SIG-M5 treated with dmso at 0.1 percent for 504 hours (cell line): ENCODE data around the gene OLA1.

ENCODE experiments used
- DNase-seq: peaks from one replicate; lab custom pipeline; 2025; ENCODE audit not compliant: unreplicated experiment; lab: John Stamatoyannopoulos, UW

OLA1 gene

DNA sequence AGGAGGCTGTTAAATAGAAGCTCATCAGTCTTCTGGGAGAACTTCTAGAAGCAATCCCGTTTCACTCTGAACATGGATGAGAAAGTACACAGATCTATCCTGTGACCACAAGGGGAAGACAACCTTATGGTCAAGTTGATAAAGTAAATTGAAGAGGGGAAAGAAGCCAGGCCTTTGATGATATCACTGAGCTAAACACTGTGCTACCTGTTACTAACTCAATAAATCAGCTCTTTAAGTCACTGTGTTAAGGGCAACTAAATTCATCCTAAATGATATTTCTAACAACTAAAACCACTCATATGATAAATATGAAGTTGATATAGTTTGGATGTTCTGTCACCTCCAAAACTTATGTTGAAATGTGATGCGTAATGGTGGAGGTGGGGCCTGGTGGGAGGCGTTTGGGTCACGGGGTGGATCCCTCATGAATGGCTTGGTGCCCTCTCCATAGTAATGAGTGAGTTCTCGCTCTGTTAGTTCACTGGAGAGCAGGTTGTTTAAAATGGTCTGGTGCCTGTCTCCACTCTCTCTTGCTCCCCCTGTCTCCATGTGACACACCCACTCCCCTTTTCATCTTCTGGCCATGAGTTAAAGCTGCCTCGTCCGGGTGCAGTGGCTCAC lies 23.6 kb downstream of the OLA1 start:
- DNase-seq = no peak

DNA sequence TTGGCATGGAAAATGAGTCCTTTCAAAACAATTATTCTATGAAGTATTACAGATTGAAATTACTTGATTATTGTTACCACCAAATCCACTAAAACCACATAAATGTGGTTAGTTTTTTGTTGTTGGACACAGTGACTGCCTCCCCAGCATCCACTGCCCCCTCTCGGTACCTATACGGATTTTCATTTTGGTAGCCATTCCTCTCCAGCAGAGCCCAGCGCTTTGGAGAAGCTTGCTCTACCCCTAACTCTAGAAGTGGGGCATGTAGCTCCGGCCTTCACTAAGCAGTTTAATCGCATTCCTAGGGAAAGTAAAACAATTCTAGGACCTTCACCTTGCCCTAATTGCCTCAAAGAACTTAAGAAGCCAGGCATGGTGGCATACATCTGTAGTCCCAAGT lies 24.2 kb downstream of the OLA1 start:
- DNase-seq = no peak

DNA sequence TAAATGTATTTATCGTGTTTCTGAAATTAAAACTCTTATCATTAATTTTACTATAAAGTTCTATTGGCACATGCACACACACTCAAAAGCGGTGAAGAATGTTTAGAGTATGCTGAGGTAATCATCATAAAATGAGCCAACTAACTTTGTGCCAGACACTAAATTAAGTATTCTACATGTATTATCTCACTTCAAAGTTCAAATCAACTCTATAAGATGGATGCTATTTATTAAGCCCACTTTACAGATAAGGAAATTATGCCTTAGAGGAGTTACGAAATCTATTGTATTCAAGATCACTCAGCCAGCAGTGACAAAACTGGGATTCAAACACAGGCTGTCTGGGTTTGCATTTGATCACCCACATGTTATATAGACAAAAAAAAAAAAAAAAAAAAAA lies 24.9 kb downstream of the OLA1 start:
- no peak for DNase-seq

DNA sequence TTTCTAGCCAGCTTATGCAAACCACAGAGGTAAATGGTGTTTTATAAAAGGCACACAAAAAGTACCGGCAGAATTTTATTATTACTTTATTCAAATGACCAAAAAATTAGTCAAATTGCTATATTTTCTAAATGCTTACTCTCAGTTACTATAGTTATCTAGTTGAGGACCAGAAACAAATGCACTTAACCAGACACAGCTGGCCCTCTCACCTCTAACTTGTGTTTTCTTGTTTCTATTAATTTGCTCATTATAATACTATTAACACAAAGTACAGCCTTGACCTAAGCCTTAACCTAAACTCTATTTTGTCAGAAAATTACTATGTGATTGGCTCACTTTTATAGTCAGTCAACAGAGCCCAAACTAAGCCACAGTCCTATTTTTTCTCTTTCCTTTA lies 26.2 kb downstream of the OLA1 start:
- DNase-seq = no peak

DNA sequence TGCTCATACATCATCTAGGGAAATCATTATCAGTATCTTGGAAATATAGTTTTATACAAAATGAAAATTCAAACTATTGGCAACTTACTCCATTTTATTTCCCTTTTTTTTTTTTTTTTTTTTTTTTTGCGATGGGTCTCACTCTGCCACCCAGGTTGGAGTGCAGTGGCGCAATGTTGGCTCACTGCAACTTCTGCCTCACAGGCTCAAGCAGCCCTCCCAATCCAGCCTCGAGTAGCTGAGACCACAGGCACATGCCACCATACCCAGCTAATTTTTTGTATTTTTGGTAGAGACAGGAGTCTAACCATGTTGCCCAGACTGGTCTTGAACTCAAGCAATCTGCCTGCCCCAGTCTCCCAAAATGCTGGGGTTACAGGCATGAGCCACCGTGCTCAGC lies 29.0 kb downstream of the OLA1 start:
- DNase-seq = no peak

DNA sequence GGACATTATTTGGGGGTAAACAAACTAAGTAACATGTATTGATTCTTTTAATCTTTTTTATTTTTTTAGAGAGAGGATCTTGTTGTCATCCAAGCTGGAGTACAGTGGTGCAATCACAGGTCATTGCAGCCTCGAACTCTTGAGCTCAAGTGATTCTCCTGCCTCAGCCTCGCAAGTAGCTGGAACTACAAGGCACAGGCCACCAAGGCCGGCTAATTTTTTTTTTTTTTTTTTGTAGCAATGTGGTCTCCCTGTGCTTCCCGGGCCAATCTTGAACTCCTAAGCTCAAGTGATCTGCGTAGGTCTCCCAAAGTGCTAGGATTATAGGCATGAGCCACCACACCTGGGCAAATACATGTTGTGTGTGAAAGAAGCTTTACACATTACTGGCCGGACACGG lies 29.6 kb downstream of the OLA1 start:
- no peak for DNase-seq

DNA sequence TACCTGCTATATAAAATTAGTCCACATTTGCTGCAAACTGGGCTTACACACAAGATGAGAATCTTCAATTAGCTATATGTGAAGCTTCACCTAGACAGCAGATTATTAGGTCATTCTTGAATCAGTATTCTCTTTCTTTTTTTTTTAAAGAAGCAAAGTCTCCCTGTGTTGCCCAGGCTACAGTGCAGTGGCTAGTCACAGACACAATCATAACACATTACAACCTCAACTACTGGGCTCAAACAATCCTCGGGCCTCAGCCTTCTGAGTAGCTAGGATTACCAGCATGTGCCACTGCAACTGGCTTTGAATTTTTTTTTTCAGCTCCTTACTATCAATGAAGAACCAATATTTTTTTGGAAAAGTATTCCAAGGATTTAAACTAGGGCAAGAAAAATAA lies 30.5 kb downstream of the OLA1 start:
- DNase-seq = no peak

DNA sequence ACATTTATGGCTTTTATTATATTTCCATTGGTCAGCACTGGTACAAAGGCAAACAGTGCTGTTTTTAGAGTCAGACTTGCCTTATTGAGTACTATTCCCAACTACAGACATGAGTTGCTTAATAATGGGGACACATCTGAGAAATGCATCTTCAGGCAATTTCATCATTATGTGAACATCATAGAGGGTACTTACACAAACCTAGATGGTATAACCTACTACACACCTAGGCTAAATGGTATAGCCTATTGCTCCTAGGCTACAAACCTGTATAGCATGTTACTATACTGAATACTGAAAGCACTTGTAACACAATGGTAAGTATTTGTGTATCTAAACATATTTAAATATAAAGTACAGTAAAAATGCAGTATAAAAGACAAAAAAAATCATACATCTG lies 36.4 kb downstream of the OLA1 start:
- DNase-seq = no peak

DNA sequence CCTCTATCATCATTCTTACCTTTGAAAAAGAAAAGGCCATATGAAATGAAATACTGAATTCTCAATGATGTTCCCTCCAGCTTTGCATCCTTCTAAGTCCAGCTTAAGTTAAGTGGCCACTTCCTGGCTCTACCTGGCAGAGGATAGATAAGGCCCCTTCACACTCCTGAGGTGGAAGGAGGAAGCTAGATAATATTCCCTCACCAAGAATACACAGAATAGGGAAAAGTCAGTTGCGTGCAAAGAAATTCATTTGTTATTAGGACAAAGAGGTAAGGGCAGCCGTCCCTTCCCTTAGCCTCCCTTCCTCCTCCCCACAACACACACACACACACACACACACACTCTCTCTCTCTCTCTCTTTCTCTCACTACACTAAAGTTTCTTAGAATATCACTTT lies 37.5 kb downstream of the OLA1 start:
- no peak for DNase-seq

DNA sequence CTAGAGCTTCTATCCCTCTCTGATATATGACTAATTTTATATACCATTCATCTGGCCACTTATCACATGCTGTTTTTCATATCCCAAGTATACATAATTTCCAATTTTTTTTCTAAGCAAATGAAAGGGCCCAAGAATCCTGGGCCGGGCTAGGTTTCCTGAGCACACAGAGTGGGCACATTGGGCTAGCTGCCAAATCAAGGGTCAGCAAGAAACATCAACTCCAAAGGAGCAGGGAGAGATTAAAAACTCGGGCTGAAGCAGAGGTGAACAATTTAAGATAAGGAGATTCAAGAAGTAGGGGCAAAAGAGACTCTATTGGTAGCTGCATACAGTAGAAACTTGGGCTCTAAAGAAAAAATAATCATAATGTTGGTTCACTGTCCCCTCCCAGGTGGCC lies 39.0 kb downstream of the OLA1 start:
- DNase-seq = no peak

DNA sequence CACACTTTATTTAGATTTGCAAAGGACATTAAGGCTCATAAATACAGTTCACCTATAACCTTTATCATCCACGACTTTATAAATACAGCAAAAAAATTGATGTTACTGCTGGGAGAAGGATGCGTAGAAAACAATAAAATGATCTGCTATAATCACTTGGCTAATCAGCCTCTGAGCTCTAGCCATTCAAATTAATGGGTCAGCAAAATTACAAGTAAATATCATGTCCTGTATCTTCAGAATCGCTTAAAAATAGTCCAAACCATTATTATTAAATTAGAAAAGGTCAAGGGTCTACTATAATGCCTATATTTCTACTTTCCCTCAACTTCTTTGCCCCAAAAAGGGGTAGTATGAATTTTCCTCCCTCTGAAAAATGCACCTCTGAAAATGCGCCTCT lies 40.3 kb downstream of the OLA1 start:
- no peak for DNase-seq

DNA sequence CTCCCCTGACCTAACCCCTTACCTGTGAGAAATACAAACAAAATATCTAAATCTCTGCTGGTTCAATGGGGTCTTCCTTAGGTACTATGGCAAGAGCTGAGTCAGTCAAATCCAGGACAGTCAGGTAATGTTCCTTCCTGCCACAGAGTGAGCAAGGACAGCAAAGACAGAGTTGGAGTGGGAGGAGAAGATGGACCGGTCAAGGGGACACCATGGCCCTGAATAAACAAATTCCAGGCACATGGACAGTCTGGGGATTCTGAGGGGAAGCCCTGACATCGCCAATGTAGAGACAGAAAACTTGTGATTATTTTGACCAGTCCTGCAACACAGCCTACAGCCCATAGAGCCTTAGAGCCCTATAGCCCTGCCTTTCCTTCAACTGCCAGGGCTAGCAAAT lies 42.8 kb downstream of the OLA1 start:
- DNase-seq = no peak

DNA sequence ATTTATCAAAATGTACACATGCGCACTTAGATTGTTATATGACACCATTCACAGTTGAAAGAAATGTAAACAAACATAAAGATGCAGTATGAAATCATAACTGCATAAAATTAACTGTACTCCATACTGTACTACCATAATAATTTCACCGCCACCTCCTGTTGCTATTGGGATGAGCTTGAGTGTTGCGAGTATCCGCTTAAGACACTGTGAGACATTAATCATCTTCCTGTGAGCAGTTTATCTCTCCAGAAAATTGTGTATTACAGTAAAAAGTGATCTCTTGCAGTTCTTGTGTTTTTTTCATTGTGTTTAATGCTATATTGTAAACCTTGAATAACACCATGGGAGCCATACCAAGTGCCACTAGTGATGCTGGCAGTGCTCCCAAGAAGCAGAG lies 46.1 kb downstream of the OLA1 start:
- DNase-seq = no peak

DNA sequence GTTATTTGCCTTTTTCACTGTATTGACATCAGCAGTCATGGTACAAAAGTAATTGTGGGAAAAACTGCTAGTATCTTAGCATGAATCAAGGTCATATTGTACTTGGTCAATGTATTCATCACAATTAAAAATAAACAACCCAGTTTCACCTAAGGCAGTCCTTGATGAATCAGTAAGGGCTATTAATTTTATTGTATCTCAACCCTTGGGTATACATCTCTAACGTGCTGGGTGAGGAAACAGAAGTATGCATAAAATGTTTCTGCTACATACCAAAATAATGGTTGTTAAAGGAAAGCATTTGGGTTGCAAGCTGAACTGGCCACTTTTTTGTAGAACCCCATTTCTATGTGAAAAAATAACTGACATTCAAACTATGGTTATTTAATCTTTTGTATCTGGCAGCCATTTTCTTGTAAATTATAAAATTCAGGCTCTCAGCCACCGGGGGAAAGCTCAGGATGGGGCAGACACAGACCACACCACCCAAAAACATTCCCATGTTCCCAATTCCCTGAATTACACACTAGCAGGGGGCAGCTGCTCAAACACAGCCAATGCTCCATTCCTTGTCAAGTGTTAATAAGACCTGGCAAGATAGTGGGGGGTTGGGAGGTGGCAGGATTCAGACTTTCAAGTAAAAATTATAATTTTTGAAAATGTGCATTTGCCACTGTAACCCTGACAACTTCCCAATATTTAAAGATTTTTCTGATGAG lies 49.3 kb downstream of the OLA1 start:
- DNase-seq = no peak

DNA sequence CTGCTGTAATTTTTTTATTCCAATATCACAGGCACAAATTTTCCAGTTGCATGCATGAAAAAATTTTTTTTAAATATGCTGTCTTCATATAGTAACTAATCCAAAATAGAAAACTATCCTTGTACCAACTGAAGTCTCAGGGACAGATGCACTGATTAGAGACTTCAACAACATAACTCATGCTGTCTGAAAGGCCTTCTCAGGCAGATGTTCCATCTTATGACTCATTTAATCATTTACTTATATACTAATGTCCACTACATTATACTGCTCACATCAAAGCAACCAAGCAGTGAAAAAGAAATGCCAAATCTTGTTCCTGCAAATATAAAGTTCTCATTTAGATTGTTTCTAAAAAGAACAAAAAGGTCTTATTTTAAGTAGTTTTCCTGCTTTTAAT lies 53.1 kb downstream of the OLA1 start:
- no peak for DNase-seq

DNA sequence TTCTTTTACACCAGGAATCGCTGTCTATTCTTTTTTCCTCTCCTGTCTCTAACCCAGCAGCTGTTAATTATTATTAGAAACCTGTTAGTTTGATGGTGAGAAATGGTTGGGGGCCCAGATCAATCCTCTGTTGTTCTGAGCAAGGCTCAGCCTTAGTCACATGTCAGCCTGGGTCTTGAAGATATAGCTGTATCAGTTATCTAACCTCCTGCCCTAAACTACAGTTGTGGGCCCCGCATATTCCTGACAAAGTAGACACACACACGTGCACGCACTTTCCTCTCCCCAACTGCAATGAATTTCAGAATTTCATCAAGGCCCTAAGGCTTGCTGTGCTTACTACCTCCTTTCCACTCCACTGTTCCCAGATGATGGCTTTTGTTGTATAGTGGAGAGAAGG lies 54.6 kb downstream of the OLA1 start:
- DNase-seq = no peak

DNA sequence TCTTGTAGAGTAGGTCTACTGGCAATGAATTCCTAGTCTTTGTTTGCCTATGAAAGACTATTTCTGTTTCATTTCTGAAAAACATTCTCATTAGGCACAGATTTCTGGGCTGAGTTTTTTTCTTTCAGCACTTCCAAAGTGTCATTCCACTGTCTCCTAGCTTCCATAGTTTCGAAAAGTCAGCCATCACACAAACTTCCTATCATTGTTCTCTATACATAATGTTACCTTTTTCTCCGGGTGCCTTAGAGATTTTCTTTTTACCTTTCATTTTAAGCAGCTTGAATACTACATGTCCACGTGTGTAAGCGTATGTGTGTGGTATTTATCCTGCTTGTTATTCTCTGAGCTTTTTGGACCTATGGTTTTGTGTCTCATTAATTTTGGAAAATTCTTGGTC lies 55.7 kb downstream of the OLA1 start:
- no peak for DNase-seq

DNA sequence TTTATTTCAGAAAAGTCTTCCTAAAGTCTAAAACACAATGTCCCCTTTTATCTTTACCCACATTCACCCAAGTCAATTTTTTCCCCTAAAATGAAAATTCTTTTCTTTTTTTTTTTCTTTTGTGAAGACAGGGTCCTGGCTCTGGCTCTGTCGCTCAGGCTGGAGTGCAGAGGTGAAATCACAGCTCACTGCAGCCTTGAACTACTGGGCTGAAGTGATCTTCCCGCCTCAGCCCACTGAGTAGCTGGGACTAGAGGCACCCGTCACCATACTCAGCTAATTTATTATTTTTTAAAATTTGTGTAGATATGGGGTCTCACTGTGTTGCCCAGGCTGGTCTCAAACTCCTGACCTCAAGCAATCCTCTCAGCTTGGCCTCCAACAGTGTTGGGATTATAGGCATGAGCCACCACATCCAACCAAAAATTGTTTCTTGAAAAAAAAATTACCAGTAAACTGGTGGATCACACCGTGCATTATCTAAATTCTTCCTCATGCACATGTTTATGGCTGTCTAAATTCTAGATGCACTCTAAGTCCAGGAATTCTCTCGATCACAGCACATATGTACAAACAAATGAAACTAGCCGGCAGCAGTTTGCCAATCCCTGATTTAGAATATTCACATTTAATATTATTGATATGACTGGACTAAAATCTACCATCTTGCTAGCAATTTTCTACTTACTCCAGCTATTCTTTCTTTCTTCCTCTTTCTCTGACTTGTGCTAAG lies 56.8 kb downstream of the OLA1 start:
- no peak for DNase-seq

DNA sequence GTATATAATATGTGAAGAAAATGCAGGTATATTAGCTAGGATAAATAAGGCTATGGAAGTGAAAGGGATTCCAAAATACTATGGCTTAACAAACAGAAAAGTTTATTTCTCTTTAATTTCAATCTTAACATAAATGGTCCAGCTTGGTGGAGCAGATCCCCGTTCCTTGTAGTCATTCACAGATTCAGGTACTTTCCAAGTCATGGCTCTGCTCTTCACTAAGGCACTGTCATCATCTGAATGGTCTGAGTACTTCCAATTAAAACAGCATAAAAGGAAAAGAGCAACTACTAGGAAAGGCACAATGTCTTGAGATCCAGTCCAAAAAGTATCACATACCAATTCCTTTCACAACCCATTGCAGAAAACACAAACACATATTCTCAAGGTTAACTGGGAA lies 63.4 kb downstream of the OLA1 start:
- DNase-seq = no peak

DNA sequence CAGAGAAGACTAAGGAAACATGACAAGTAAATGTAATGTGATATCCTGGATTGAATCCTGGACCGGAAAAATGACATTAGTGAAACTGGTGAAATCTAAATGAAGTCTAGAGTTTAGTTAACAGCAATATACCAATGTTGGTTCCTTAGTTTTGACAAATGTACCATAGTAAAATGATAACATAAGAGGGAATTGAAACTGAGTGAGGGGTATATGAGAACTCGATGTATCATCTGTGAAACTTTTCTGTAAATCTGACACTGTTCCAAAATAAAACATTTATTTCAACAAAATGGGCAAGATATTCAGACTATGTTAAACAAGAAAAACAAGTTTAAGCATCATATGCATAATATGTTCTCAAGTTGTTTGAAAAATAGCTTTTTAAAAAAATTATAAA lies 63.8 kb downstream of the OLA1 start:
- DNase-seq = no peak

DNA sequence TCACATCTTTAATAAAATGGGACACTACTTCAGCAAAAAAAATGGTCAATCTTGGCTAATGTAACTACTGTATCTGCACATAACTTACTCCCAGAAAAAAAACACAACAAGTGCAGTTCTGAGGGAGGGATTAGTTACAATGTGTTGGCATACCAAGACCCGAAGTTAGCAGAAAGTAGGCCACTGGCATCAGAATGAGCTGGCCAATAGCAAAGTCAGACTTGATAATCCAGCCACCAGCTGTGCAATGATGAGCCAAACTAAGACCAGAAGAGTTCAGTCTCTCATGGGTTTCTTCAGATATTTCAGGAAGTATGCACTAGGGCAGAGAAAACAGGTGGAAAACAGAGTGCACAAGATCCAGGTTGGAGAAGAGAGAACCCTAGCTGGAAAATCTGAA lies 65.3 kb downstream of the OLA1 start:
- no peak for DNase-seq

DNA sequence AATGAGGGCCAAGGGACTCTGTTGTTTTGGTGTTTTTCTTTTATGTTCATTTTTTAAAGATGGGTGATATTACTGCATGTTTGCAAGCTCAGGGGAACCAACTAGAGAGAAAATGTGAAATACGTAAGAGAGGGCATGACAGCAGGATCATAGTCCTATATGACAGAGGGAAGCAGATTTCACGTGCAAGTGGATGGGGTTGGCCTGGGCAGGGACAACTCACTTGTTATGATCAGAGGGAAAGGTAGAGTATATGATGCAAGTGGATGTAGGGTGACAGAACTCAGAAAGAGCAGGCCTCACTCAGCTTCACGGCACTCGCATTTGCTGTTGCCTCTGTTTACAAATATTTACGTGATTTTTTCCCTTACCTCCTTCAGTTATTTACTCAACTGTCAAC lies 67.0 kb downstream of the OLA1 start:
- no peak for DNase-seq
